Sigmoid colon (tissue), 7 donors: ENCODE results near the gene KLF7. TPM values are rescaled to one million over a fixed set of nuclear protein-coding genes. Genes with fewer than 3 reads are reported as not detected.

Source experiments
- DNase-seq: peaks from one replicate; pipeline ENCODE4 v3.0.0-alpha.2; 2019
- H3K27ac ChIP-seq, 4 donors: fragments of 200-600 bp; sonication (generic); one replicate each; pipeline ENCODE4 v1.5.1; 2016 to 2019; ENCODE audit warnings: mild to moderate bottlenecking in 1 of 4
- H3K27me3 ChIP-seq, 3 donors: fragments of 200-600 bp; sonication (generic); one replicate each; pipeline ENCODE4 v1.5.1; 2019; ENCODE audit warnings: mild to moderate bottlenecking in 1 of 3
- H3K36me3 ChIP-seq, 4 donors: fragments of 200-600 bp; sonication (generic); one replicate each; pipeline ENCODE4 v1.5.1; 2016 to 2019
- H3K4me1 ChIP-seq, 4 donors: fragments of 200-600 bp; sonication (generic); one replicate each; pipeline ENCODE4 v1.5.1; 2017 to 2019
- H3K4me3 ChIP-seq, 4 donors: fragments of 200-600 bp; sonication (generic); one replicate each; pipeline ENCODE4 v1.5.1; 2017 to 2019; ENCODE audit warnings: mild to moderate bottlenecking in 2 of 4, moderate library complexity in 1 of 4
- H3K9me3 ChIP-seq, 4 donors: fragments of 200-600 bp in 3 of 4; sonication (generic) in 3 of 4; one replicate each; pipeline versions ENCODE4 v1.5.1 to v1.6.1; 2013 to 2019
- EP300 ChIP-seq, 4 donors: sonication (generic); formaldehyde crosslinking; IDR thresholded peaks; one replicate each; pipeline ENCODE4 v1.6.1; 2017; ENCODE audit warnings: antibody characterized with exemption in 4 of 4
- POLR2A ChIP-seq, 2 donors: fragments of 450-650 bp; IDR thresholded peaks; one replicate each; pipeline ENCODE4 v1.6.1; 2016; ENCODE audit warnings: antibody characterized with exemption in 2 of 2, mild to moderate bottlenecking in 2 of 2, moderate library complexity in 2 of 2
- POLR2AphosphoS5 ChIP-seq, 4 donors: sonication (generic); formaldehyde crosslinking; IDR thresholded peaks; one replicate each; pipeline ENCODE4 v1.6.1; 2017; ENCODE audit warnings: antibody characterized with exemption in 4 of 4
- whole genome bisulfite sequencing, 2 donors: extraction: QIAGEN DNeasy Blood & Tissue Kit; methylation state at CpG; one replicate each; pipeline ENCODE4 v1.1.7; 2013; 5-methylcytosine and 5-hydroxymethylcytosine counted together
- intact Hi-C: fragments of 100-400 bp; cut with DNase I; formaldehyde crosslinking; loops from one replicate; pipeline ENCODE4 v1.15.1; 2023
- polyA plus RNA-seq, 3 donors: library from polyadenylated mRNA; stranded (reverse); fragments of 200-250 nt; gene quantifications; one replicate each; pipeline ENCODE4 v1.2.3, GENCODE V29; 2013
- total RNA-seq, 4 donors: library from RNA; depleted of rRNA; stranded (reverse); fragments of >200 nt; gene quantifications; one replicate each; pipeline ENCODE4 v1.1.0, GENCODE V29; 2016
- TF ChIP-seq, protein P1 (sequence below), 4 experiments: fragments of 450-650 bp in 3 of 4; fragments of 200-600 bp in 1 of 4; IDR thresholded peaks; one replicate each; pipeline ENCODE4 v1.5.1; 2016 to 2019; ENCODE audit warnings: antibody characterized with exemption in 4 of 4, mild to moderate bottlenecking in 3 of 4, moderate library complexity in 2 of 4
- donor health status: healthy with polysubstance abuse.
- donor health status: Bipolar disorder and iron deficiency.
- donor health status: healthy.

The KLF7 gene
- total and polyA plus RNA-seq, 7 donors = 0.60 to 52.1 (median 21.2) TPM

- 58 to 79% methylated on average over 13 of the region's 13 CpGs for WGBS, 2 donors
- no peaks in the 10 kb centered on the region for H3K36me3 ChIP-seq
- DNase-seq = peak; percentile 93
- TF ChIP-seq EP300 (IDR thresholded peaks at IDR 0.05) (peak in 1 of 4 donors; percentile 74), POLR2AphosphoS5 (IDR thresholded peaks at IDR 0.05) (peak; percentile 20 to 67 (median 40)), POLR2A (IDR thresholded peaks at IDR 0.05) (no peak)
- TF ChIP-seq, protein P1, sequence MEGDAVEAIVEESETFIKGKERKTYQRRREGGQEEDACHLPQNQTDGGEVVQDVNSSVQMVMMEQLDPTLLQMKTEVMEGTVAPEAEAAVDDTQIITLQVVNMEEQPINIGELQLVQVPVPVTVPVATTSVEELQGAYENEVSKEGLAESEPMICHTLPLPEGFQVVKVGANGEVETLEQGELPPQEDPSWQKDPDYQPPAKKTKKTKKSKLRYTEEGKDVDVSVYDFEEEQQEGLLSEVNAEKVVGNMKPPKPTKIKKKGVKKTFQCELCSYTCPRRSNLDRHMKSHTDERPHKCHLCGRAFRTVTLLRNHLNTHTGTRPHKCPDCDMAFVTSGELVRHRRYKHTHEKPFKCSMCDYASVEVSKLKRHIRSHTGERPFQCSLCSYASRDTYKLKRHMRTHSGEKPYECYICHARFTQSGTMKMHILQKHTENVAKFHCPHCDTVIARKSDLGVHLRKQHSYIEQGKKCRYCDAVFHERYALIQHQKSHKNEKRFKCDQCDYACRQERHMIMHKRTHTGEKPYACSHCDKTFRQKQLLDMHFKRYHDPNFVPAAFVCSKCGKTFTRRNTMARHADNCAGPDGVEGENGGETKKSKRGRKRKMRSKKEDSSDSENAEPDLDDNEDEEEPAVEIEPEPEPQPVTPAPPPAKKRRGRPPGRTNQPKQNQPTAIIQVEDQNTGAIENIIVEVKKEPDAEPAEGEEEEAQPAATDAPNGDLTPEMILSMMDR (IDR thresholded peaks at IDR 0.05) = no peak
- intact Hi-C loops = no loop called here
- no peak overlapping the region for H3K4me3 ChIP-seq
- H3K27ac ChIP-seq = peak overlapping the region; percentile 61 to 78 (median 78)
- peaks cover 0 to 96% (median 80%) of the 10 kb centered on the region in 4 donors for H3K4me1 ChIP-seq
- no peaks in the 10 kb centered on the region for H3K9me3 ChIP-seq
- no peaks in the 10 kb centered on the region for H3K27me3 ChIP-seq
These were observed 31.8 kb downstream of the KLF7 start for GRCh38 chr2:207133820-207134519.

DNA sequence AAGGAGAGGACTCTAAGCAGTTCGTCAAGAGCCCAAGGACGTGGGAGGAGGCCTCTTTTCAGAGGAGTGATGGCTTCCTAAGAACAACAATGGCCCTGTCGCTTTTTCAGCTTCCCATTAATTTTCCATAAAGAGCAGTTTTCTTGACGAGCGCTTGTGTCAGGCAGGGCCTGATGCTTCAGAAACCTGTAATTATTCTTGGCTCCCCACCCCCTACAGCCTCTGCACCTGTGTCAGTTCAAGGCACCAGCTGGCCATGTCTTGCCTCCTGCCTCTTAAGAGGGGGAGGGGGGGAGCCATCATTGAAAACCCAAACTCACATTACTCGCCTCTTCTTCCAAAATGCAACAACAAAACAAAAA is 32.3 kb downstream of the KLF7 start:
- intact Hi-C loops = no loop called here
- no peak for DNase-seq
- no peaks in the 10 kb centered on the region for H3K9me3 ChIP-seq
- TF ChIP-seq EP300 (IDR thresholded peaks at IDR 0.05) = no peak
- TF ChIP-seq POLR2A (IDR thresholded peaks at IDR 0.05) = no peak
- TF ChIP-seq, protein P1 (IDR thresholded peaks at IDR 0.05) = no peak
- no peak for TF ChIP-seq POLR2AphosphoS5 (IDR thresholded peaks at IDR 0.05)
- no peaks in the 10 kb centered on the region for H3K27me3 ChIP-seq
- H3K27ac ChIP-seq = peak overlapping the region; percentile 61 to 78 (median 78)
- peaks cover 0 to 91% (median 75%) of the 10 kb centered on the region in 4 donors for H3K4me1 ChIP-seq
- H3K4me3 ChIP-seq = no peak overlapping the region
- WGBS, 2 donors = 71 to 86% methylated on average over 6 of the region's 6 CpGs
- no peaks in the 10 kb centered on the region for H3K36me3 ChIP-seq

- H3K4me1 ChIP-seq = peaks cover 0 to 82% (median 64%) of the 10 kb centered on the region in 4 donors
These were observed 33.7 kb downstream of the KLF7 start for GRCh38 chr2:207132019-207132418.

GRCh38 chr2:207131594-207131993 is 34.2 kb downstream of the KLF7 start:
- 56 to 75% methylated on average over 2 of the region's 2 CpGs for WGBS, 2 donors
- DNase-seq = no peak
- H3K4me3 ChIP-seq = no peak overlapping the region
- peaks cover 0 to 82% (median 62%) of the 10 kb centered on the region in 4 donors for H3K4me1 ChIP-seq
- no peaks in the 10 kb centered on the region for H3K36me3 ChIP-seq
- peak overlapping the region in 3 of 4 donors; percentile 77 to 78 (median 78) for H3K27ac ChIP-seq
- intact Hi-C loops = no loop called here
- no peaks in the 10 kb centered on the region for H3K9me3 ChIP-seq
- H3K27me3 ChIP-seq = no peaks in the 10 kb centered on the region
- TF ChIP-seq, protein P1 (IDR thresholded peaks at IDR 0.05) = no peak
- TF ChIP-seq POLR2A (IDR thresholded peaks at IDR 0.05) (no peak), EP300 (IDR thresholded peaks at IDR 0.05) (no peak), POLR2AphosphoS5 (IDR thresholded peaks at IDR 0.05) (no peak)

More at GRCh38 chr2:207132019-207132418, 33.7 kb downstream of the KLF7 start:
- intact Hi-C loops = no loop called here
- peak overlapping the region; percentile 24 to 78 (median 78) for H3K27ac ChIP-seq
- H3K27me3 ChIP-seq = no peaks in the 10 kb centered on the region
- TF ChIP-seq EP300 (IDR thresholded peaks at IDR 0.05) = no peak
- TF ChIP-seq POLR2AphosphoS5 (IDR thresholded peaks at IDR 0.05) = no peak
- no peak for TF ChIP-seq POLR2A (IDR thresholded peaks at IDR 0.05)
- TF ChIP-seq, protein P1 (IDR thresholded peaks at IDR 0.05) = no peak
- no peaks in the 10 kb centered on the region for H3K9me3 ChIP-seq
- DNase-seq = no peak
- no peaks in the 10 kb centered on the region for H3K36me3 ChIP-seq
- H3K4me3 ChIP-seq = no peak overlapping the region
